CD4-positive, alpha-beta T cell treated with Interleukin-17A for 4 hours (primary cell): ENCODE data around the gene WIF1.

Source experiments
- DNase-seq: peaks from one replicate; pipeline ENCODE4 v3.0.0-alpha.2; 2020; ENCODE audit warnings: mixed read lengths

Gene WIF1, protein sequence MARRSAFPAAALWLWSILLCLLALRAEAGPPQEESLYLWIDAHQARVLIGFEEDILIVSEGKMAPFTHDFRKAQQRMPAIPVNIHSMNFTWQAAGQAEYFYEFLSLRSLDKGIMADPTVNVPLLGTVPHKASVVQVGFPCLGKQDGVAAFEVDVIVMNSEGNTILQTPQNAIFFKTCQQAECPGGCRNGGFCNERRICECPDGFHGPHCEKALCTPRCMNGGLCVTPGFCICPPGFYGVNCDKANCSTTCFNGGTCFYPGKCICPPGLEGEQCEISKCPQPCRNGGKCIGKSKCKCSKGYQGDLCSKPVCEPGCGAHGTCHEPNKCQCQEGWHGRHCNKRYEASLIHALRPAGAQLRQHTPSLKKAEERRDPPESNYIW

DNA sequence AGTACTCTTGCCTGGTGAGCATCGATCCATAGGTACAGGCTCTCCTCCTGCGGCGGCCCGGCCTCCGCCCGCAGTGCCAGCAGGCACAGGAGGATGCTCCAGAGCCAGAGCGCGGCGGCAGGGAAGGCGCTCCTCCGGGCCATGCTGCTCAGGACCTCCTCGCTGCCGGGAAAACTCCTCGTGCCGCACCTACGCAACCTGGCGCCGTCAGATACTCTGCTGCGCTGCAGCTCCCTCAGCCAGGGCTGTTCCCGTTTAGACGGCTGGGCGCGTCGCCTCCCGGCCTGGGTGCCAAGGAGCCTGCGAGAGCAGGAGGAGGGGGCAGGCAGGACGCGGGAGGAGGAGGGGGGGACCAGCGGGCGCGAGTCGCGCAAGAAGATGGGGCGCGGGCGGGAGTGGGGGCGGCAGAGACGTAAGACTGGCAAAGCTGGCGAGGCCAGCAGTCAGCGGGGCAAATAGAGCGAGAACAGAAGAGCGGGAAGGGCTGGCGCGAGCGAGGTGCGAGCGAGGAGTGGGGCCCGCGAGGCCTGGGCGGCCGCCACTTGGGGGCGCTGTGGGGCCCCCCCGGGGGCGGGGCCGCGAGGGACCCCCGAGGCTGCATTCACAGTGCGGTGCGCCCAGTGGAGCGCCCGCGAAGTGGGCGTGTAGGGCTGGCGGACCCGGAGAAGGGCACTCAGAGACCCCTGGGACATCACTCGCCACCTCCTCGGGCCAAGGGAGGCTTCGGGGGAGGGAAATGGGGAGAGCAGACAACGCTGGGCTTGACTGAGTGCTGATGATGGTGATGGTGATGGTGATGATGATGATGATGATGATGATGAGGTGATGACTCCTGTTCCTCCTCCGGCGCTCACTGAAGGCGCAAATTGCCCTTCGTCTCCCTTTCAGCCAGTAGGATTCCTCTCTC lies at the start of gene WIF1:
Gene WIF1 (minus strand): TSS at position 257 of the 907 bp plus-strand sequence. CDS start 114 bp downstream, at position 143.
- DNase-seq = no peak

DNA sequence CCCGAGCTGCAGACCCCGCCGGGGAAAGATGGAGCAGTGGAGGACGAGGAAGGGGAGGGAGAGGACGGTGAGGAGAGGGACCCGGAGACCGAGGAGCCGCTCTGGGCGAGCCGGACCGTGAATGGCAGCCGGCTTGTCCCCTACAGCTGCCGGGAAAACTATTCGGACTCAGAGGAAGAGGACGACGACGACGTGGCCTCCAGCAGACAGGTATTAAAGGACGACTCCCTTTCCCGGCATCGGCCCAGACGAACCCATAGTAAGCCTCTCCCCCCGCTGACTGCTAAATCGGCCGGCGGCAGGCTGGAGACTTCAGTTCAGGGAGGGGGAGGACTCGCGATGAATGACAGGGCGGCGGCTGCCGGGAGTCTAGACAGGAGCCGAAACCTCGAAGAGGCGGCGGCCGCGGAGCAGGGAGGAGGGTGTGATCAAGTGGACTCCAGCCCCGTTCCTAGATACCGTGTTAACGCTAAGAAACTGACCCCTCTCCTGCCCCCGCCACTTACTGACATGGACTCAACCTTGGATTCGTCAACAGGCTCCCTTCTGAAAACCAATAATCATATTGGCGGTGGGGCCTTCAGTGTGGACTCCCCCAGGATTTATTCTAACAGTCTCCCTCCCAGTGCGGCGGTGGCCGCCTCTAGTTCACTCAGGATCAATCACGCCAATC lies 49.2 kb upstream of the WIF1 start:
- DNase-seq = peak; percentile 72

DNA sequence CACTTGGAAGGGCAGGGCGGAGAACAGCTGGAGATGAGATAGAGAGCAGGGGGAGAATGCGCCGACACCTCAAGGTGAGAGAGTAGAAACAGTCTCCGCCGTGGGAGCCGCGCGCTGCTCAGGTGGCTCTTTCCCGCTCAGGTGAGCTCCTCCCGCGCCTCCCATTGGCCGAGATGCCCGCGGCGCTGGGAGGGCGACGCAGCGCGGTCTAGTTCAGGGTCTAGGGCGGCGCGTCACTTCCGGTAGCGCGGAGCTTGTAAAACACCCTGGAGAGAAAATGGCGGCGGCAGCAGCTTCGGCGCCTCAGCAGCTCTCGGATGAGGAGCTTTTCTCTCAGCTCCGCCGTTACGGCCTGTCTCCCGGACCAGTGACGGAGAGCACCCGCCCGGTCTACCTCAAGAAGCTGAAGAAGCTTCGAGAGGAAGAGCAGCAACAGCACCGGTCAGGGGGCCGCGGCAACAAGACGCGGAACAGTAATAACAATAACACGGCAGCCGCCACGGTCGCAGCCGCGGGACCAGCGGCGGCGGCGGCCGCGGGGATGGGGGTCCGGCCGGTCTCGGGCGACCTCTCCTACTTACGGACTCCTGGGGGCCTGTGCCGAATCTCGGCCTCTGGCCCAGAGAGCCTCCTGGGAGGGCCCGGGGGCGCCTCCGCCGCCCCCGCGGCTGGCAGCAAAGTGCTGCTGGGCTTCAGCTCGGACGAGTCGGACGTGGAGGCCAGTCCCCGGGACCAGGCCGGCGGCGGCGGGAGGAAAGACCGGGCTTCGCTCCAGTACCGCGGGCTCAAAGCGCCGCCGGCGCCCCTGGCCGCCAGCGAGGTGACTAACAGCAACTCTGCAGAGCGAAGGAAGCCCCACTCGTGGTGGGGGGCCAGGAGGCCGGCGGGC lies 48.5 kb upstream of the WIF1 start, which contains the start of gene LEMD3:
Gene LEMD3 (plus strand): TSS at position 264 of the 889 bp plus-strand sequence. CDS start 14 bp downstream, at position 278.
- peak; percentile 96 for DNase-seq

DNA sequence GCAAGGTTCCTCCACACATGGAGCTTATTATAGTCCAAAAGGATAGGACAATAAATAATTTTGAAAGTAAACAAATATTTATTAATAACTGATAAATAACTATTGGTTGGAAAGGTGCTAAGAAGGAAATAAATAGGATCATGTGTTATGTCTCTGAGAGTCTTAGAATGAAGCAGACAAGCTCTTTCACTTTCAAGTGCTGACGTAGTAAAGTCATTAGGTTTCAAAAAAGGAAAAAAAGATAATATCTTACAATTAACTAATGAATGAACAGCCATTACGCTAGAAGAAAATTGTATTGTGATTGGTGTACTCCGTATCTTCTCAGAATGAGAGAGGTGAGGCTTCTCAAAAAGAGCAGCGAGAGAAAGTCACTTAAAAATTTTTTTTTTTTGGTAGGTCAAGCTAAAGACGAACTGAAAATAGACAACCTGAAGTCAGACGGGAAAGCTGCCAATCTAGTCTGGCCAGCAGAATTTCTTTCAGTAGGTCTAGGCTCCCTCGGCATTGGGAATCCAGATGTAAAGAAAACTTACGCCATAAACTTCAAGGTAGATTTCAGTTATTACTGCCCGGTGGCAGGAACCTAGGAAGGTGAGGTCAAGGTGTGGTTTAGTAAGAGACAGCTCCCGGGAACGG lies 47.7 kb upstream of the WIF1 start:
- no peak for DNase-seq

DNA sequence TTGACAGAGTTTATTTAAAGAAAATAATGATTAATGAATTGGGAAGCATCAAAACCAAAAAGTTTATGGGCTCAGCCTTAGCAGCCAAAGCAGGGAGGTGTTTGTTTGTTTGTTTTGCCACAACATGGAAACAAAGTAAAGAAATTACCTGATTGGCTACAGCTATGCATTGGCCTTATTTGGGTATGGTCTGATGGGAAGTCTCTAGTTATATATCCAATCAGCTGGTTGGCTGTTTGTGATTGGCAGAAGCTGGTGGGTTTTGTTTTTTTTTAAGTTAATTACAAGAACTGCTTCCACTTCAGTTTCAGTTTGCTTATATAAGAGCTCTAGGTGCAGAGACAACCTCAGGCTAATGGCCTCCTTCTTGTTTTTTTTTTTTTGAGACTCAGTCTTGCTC lies 43.7 kb upstream of the WIF1 start:
- DNase-seq = no peak

DNA sequence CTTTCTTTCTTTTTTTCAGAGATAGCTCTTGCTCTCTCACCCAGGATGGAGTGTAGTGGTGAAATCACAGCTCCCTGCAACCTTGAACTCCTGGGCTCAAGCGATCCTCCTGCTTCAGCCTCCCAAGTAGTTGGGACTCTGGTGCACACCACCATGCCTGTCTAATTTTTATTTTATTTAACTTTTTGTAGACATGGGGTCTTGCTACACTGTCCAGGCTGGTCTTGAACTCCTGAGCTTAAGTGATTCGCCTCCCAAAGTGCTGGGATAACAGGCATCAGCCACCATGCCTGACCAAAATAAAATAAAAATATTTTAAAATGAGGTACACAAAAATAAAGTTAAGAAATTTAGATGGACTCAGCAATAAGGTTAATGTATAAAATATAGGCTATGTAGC lies 43.1 kb upstream of the WIF1 start:
- no peak for DNase-seq

DNA sequence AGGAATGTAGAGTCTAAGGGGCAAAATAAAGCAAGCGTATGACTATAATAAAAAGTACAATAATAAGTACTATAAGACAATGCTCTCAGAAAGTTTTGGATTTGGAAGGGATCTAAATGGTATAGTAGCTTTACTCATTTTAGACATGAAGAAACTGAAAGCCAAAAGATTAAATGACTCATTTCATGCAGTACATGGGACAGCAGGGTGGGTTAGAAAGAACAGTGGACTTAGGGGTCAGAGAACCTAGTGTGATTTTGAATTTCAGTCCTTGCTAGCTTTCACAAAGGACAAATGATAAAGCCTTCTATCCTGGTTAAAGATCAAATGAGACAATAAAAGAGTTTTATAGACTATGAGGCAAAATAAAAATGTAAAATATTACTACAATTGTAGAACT lies 41.5 kb upstream of the WIF1 start:
- no peak for DNase-seq

DNA sequence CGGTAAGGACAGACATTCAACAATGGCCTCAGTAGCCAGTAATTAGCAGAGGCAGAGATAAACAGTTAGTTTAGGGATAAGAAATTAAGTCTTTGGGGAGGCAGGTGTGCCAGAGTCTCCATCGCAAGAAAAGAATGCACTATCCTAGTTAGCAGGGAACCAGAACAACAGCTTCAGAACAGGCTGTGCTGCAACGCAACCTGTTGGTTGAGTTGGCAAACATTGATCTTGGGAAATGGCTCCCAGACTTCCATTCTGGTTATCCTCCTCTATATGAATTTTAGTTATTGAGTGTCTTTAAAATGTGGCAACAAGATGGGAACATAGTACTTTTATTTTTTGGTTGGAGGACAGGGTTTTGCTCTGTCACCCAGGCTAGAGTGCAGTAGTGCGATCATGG lies 36.0 kb upstream of the WIF1 start:
- no peak for DNase-seq

DNA sequence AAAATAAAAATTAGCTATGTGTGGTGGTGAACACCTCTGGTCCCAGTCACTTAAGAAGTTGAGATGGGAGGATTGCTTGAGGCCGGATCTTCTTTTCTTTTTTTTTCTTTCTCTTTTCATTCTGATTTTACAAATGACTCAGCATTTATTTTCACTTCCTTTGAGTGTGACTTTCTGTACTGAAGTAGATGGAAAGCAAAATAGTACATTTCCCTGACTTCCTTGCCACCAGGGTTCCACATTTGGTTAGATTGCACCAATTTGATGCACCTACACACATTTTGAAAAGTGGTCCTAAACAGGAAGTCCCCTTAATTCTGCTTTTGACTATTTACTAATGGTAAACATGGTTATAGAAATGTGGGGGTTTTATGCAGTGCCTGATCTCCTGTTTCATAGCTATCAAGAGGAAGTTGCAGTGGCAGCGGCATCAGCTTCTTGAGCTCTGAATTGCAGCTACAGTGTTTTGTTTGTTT lies 35.3 kb upstream of the WIF1 start:
- DNase-seq = no peak

DNA sequence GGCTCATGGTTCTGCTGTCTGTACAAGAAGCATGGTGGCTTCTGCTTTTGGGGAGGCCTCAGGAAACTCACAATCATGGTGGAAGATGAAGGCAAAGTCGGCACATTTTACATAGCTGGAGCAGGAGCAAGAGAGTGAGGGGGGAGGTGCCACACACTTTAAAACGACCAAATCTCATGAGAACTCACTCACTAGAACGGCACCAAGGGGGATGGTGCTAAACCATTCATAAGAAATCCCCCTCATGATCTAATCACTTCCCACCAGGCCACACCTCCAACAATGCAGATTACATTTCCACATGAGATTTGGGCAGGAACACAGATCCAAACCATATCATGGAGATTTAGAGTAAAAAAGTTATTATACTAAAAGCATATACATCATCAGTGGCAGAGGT lies 34.7 kb upstream of the WIF1 start:
- DNase-seq = no peak

DNA sequence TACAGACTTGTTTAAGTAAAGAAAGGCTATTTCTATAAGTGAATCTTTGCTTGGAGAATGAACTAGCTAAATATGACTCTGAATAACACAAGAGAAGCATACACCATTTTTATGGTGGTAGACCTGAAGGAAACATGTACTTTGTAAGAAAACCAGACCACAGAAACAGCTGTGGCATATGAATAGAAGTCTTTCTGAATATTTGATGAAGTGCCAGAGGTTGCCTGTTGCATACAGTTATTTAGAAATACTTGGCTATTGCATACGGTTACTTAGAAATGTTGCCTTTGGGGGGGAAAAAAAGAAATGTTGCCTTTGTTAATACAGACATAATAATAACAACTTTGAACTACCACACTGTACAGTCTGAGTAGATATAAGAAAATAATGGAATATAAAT lies 31.5 kb upstream of the WIF1 start:
- no peak for DNase-seq

DNA sequence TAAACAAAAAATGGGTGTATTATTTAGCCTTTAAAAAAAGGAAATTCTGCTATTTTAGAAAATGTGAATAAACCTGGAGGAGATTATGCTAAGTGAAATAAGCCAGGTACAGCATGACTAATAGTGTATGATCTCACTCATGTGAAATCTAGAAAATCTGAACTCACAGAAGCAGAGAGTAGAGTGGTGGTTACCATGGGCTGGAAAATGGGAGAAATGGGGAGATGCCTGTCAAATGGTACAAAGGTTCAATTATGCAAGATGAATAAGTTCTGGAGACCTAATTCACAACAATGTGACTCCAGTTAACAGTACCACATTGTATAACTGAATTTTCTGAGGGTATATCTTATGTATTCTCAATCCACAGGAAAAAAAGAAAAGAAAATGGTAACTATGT lies 30.9 kb upstream of the WIF1 start:
- no peak for DNase-seq

DNA sequence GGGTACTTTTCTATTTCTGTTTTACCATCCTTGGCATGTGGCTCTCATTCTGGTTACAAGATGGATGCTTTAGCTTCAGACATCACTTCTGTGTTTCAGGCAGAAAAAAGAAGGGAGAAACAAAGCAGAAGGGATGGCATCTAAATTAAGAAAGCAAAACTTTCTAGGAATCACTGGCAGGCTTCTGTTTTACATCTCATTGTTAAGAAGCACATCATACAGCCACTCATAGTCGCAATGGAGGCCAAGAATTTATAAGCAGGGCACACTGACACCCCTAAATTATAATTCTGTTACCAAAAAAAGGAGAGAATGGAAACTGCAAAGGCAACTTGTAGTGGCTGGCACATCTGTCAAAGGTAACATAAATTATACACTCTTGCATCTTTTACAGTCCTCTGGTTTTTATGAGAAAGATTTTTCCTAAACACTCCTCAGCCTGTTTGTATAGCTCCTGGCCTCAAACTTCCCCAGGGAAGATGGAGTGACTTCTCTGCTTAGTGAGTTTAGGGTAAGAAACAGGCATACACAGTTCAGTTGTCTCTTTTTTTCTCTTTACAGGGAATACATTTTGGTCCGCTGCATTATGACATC lies 26.3 kb upstream of the WIF1 start:
- no peak for DNase-seq

DNA sequence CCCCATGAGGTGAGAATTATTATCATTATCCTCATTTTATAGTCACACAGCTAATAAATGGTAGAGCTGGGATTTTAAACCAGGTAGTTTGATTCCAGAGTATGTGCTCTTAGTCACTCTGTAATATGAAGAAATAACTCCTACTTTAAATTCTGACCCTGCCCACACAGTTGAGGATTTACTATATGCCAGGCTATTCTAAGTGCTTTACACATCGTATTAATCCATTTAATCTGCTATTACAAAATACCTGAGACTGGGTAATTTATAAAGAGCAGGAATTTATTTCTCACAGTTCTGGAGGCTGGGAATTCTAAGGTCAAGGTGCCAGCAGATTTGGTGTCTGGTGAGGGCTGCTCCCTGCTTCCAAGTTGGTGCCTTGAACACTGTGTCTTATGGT lies 19.6 kb upstream of the WIF1 start:
- DNase-seq = no peak

DNA sequence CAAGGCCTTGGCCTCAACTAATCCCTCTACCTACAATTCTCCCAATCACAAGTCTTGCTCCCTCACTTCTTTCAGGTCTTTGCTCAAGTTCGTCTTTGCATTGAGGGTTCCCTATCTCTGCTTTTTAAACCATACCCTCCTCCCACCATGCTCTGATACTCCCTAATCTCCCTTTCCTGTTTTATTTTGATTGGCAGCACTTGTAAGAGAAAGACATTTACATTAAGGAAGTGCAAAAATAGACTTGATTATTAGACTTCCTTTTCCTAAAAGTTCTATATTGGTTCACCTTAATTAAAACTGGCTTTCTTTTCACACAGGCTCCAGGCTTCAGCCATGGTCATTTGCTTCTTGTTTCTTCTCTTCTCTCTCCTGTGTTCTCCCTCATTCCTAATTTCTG lies 18.3 kb upstream of the WIF1 start:
- no peak for DNase-seq

DNA sequence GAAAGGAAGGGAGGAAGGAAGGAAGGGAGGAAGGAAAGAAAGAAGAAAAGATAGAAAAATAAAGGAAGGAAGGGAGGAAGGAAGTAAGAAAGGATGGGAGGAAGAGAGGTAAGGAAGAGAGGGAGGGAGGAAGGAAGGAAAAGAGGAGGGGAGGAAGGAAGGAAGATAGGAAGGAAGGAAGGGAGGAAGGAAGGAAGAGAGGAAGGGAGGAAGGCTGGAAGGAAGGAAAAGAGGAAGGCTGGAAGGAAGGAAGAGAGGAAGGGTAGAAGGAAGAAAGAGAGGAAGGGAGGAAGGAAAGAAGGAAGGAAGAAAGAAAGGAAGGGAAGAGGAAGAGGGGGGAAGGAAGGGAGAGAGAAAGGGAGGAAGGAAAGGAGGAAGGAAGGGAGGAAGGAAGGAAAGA lies 12.8 kb upstream of the WIF1 start:
- no peak for DNase-seq

DNA sequence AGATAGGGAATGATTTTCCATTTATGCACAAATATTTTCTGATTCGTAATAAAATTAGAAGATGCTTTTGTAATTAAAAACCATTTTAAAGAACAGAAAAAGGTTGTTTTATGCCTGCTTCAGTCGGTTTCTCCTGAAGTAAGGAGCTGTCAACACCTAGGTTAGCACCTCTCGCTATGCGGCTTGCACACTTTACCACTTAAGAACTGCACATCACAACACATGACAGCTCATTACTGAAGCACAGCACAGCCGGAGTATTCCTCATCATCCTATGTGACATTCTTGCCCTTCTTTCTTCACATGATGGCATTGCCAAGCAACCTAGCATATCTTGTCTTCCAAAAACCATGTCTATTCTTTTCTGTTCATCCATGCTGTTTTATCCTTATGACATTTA lies 5.4 kb upstream of the WIF1 start:
- no peak for DNase-seq

DNA sequence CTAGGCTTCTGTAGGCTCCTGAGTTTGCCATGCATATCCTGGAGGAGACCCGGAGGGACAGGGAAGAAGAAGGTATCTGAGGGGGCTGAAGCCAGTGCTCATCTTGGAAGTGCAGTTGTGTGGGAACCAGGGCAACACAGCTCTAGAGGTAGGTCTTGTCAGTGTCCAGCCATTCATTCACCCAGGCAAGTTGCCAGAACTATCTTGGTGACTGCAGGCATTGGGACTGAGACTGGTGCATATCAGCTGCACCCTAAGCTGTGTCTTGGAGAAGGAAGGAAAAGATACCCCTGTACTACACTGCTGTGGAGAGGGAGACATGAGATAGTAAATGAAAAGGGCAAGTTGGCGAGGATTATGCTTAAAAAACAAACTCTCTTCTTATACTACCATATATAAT lies 4.9 kb upstream of the WIF1 start:
- DNase-seq = no peak

DNA sequence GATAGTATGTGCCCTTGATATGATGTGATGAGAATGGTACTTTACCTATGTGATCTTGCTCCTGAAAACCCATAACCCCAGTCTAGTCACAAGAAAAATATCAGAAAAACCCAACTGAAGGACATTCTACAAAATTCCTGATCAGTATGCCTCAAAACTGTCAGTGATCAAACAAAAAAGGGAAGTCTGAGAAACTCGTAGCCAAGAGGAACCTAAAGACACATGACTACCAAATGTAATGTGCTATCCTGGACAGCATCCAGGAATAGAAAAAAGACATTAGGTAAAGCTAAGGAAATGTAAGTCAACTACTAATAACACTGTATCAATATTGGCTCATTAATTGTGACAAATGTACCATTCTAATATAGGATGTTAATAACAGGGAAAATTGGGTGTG lies 4.1 kb upstream of the WIF1 start:
- no peak for DNase-seq

DNA sequence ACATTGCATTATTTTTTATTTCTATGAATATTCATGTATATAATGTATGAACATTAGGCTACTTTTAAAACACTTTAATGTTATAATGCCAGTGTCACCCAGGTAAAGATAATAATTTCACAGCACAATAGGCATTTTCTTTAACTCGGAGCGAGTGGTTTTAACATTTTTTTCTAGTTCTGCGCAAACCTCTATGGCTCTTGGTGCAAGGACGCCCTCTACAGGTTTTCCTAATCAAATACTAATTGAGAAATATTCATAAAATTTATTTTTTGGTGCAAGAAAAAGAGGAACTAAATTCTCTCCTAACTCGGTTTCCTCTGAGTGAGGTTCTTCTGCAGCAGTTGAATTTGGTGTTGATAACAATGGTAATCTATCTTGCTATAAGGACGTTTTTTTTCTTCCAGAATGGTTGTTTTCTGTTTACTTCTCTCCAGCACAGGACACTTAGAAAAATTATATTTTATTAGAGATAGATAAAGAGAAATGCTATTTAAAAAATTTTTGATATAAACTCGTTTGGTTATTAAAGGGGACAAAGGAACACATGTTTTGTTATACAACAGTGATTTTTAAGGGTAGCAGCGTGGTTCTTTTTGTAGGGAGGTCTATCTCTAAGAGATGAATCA lies 2.4 kb upstream of the WIF1 start:
- no peak for DNase-seq

DNA sequence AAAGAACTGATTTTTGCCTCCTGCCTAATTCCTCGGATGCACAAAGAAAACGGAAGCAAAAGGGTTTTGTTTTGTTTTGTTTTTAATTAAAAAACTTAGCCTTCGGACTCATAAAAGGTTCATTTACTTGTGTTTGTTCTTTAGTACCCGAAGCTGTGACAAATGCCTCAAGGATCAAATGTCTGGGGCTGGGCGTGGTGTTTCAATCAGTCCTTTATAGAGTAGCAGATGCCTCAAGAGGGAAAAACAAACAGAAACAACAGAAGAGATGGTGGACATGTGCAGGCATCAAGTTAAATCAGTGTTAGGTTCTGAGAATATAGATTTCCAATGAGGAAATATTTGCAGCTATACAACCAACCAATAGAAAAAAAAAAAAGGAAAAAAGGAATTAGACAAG lies 1.6 kb upstream of the WIF1 start:
- no peak for DNase-seq
